ENCODE measurements around the gene ARHGAP30.
"Not testable (repeated sequence)": the region's sequence is repeated elsewhere in the genome, so short reads cannot be mapped to it uniquely, and the experiment has no call there.

Gene ARHGAP30

GRCh38 chr1:161069731-161070270 is at the start of gene ARHGAP30:
Gene ARHGAP30 (minus strand): TSS chr1:161069891. CDS start chr1:161069624, 267 bp downstream.
- peak; percentile 78 for DNase-seq (ENCODE audit: low read depth)

GRCh38 chr1:161117759-161118581 is 48.3 kb upstream of the ARHGAP30 start, which contains the start of the genes NIT1 and PFDN2:
Gene NIT1 (plus strand): TSS chr1:161118105. CDS start chr1:161118177, 72 bp downstream.
Gene PFDN2 (minus strand): TSS chr1:161118037. CDS start chr1:161118026, 11 bp downstream.
- peak; percentile 83 for DNase-seq (ENCODE audit: low read depth)

- DNase-seq (ENCODE audit: low read depth): not testable (repeated sequence)
These were observed 46.3 kb upstream of the ARHGAP30 start for GRCh38 chr1:161115961-161116360.

GRCh38 chr1:161115132-161115711 is 45.5 kb upstream of the ARHGAP30 start:
- no peak for DNase-seq (ENCODE audit: low read depth)

GRCh38 chr1:161114556-161114955 is 44.9 kb upstream of the ARHGAP30 start:
- no peak for DNase-seq (ENCODE audit: low read depth)

- no peak for DNase-seq (ENCODE audit: low read depth)
These were observed 44.2 kb upstream of the ARHGAP30 start for GRCh38 chr1:161113915-161114314.

GRCh38 chr1:161111527-161111926 is 41.8 kb upstream of the ARHGAP30 start:
- DNase-seq (ENCODE audit: low read depth): no peak

GRCh38 chr1:161111117-161111516 is 41.4 kb upstream of the ARHGAP30 start:
- no peak for DNase-seq (ENCODE audit: low read depth)

- no peak for DNase-seq (ENCODE audit: low read depth)
These were observed 36.7 kb upstream of the ARHGAP30 start for GRCh38 chr1:161106431-161106830.

GRCh38 chr1:161100556-161100955 is 30.9 kb upstream of the ARHGAP30 start:
- no peak for DNase-seq (ENCODE audit: low read depth)

GRCh38 chr1:161099090-161099802 is 29.6 kb upstream of the ARHGAP30 start:
- DNase-seq (ENCODE audit: low read depth): no peak

- DNase-seq (ENCODE audit: low read depth): peak; percentile 60
These were observed 28.7 kb upstream of the ARHGAP30 start, which contains the start of gene KLHDC9 for GRCh38 chr1:161098210-161099068. Gene KLHDC9 (plus strand): TSS chr1:161098361. CDS start chr1:161098536, 175 bp downstream.

- DNase-seq (ENCODE audit: low read depth): no peak
These were observed 26.8 kb upstream of the ARHGAP30 start for GRCh38 chr1:161096530-161096929.

GRCh38 chr1:161096015-161096414 is 26.3 kb upstream of the ARHGAP30 start:
- DNase-seq (ENCODE audit: low read depth): no peak

GRCh38 chr1:161095230-161095629 is 25.5 kb upstream of the ARHGAP30 start:
- no peak for DNase-seq (ENCODE audit: low read depth)

- no peak for DNase-seq (ENCODE audit: low read depth)
These were observed 24.8 kb upstream of the ARHGAP30 start for GRCh38 chr1:161094481-161094880.

GRCh38 chr1:161092621-161093028 is 22.9 kb upstream of the ARHGAP30 start:
- no peak for DNase-seq (ENCODE audit: low read depth)

- no peak for DNase-seq (ENCODE audit: low read depth)
These were observed 22.3 kb upstream of the ARHGAP30 start for GRCh38 chr1:161091796-161092507.

GRCh38 chr1:161091093-161091492 is 21.4 kb upstream of the ARHGAP30 start:
- DNase-seq (ENCODE audit: low read depth): no peak

GRCh38 chr1:161090617-161091016 is 20.9 kb upstream of the ARHGAP30 start:
- DNase-seq (ENCODE audit: low read depth): no peak

- DNase-seq (ENCODE audit: low read depth): no peak
These were observed 20.2 kb upstream of the ARHGAP30 start for GRCh38 chr1:161089938-161090337.

Measured in stimulated activated CD8-positive, alpha-beta memory T cell treated with anti-CD3 and anti-CD28 coated beads, Interleukin-4, amount 100 ng/mL, for 24 hours (primary cell).